ENCODE measurements around the gene TMEM150B.

DNA sequence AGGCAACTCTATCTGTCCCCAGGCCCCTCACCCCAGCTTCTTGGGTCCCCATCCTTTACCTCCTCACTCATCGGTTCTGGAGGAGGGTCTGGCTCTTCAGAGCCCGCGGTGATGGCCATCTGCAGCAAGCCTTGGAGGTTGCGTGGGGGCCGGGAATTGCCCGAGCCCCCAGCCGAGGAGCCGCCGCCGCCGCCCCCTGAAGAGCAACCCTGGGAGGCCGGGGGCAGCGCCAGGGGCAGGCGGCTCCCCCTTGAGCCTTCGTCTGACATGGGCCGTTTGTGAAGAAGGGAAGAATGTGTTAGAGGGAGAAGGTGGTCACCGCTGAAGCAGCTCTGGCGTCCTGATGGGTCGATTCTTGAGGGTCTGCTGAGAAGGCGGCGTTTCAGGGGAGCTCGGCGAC is 45.8 kb downstream of the TMEM150B start:
- TF ChIP-seq, protein P1, sequence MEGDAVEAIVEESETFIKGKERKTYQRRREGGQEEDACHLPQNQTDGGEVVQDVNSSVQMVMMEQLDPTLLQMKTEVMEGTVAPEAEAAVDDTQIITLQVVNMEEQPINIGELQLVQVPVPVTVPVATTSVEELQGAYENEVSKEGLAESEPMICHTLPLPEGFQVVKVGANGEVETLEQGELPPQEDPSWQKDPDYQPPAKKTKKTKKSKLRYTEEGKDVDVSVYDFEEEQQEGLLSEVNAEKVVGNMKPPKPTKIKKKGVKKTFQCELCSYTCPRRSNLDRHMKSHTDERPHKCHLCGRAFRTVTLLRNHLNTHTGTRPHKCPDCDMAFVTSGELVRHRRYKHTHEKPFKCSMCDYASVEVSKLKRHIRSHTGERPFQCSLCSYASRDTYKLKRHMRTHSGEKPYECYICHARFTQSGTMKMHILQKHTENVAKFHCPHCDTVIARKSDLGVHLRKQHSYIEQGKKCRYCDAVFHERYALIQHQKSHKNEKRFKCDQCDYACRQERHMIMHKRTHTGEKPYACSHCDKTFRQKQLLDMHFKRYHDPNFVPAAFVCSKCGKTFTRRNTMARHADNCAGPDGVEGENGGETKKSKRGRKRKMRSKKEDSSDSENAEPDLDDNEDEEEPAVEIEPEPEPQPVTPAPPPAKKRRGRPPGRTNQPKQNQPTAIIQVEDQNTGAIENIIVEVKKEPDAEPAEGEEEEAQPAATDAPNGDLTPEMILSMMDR (IDR thresholded peaks at IDR 0.05), result no peak
- no peak for TF ChIP-seq POLR2A (IDR thresholded peaks at IDR 0.05)
